ENCODE measurements around the gene OR10G3.

GRCh38 chr14:21527318-21527679, 52.6 kb downstream of the OR10G3 start:
- TF ChIP-seq CTCF (conservative IDR thresholded peaks at IDR 0.05; ENCODE audit: low read length) (no peak), EZH2phosphoT487 (IDR thresholded peaks at IDR 0.05; ENCODE audit: borderline replicate concordance) (no peak)

Data from Loucy (cell line).